ENCODE data around the gene TRAPPC2L. TPM values are rescaled to one million over a fixed set of nuclear protein-coding genes. Genes with fewer than 3 reads are reported as not detected.
A peak's percentile ranks its signal among the peaks of the same experiment; 100 is the strongest.

Gene TRAPPC2L
- total RNA-seq, 1 donor from 2014 or later: 26.5 TPM

DNA sequence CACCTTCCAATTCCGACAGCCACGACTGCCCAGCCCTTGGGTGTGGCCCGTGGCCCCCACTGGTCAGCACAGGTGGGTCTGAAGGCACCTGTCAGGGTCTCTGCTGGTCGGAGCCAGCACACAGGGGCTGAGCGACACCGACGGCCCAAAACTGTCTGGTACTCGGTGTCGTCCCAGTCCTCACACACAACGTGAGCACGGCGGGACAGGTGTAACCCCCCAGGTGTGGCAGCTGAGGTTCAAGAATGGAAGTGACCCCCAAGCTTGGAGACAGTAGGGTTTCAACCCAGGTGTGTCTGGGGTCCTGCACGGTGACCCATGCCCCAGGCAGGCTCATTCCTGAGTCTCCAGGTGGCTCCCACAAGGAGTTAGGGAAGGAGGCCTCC lies 1.2 kb upstream of the TRAPPC2L start:
- DNase-seq (ENCODE audit: low spot score in 2 of 2): no peak
- FAIRE-seq: no peak

DNA sequence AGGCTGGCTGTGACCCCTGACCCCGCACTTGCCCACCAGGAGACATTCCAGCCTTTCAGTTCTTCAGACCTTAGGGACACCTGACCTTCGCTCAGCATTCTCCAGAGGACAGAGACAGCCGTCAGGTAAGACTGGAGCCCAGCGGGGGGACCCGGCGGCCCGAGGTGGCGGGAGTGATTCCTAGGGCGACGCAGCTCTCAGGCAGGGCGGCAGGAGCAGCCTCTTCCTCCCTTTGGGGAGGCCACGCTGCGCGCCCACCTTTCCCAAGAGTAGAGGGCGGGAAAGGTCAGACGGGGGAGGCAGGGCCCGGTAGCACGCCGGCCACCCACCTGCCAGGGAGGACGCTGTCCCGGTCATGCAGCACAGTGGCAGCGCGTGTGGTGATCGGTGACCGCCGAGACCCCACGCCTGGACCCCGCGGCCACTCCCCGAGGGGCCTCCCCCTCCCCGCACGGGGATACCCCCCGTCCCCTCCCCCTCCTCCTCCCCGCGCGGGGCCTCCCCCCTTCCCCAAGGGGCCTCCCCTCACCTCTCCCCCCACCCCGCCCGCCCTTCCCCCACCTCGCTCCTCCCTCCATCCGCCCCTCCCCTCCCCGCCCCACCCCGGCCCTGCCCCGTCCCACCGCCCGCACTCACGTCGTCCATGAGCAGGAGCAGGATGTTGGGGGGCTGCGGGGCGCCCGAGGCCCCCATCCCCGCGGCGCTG lies 652 bp upstream of the TRAPPC2L start:
- no peak for FAIRE-seq

DNA sequence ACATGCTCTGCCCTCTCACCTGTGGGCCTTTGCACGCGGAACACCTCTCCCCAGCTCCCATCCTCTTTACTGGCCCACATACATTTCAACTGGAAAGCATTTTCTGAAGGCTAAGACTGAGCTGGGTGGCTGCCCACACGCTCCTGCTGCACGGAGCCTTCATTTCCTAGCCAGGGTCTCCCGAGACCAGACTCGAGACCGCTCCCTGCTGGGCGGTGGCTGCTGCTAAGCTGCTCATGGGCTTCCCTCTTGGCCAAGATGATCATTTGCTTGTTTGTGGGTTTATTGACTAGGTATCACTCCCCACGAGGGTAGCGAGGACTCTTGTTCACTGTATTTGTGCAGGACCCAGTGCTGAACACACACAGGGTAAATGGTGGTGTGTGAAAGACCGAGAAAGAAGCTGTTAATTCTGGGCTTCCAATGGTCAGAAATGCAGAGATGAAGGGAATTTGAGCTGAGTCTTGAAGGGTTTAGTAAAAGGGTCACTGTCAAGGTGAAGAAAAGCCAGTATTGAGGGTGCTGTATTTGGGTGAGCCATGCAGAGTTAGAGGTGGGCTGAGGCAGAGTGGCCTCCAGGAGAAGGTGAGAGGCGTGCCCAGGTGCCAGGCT lies 907 bp downstream of the TRAPPC2L start:
- FAIRE-seq (no peak), DNase-seq (ENCODE audit: low spot score in 2 of 2) (peak; percentile 79 to 84)

More for the DNA sequence above, 652 bp upstream of the TRAPPC2L start:
- DNase-seq (ENCODE audit: low spot score in 2 of 2): no peak

DNA sequence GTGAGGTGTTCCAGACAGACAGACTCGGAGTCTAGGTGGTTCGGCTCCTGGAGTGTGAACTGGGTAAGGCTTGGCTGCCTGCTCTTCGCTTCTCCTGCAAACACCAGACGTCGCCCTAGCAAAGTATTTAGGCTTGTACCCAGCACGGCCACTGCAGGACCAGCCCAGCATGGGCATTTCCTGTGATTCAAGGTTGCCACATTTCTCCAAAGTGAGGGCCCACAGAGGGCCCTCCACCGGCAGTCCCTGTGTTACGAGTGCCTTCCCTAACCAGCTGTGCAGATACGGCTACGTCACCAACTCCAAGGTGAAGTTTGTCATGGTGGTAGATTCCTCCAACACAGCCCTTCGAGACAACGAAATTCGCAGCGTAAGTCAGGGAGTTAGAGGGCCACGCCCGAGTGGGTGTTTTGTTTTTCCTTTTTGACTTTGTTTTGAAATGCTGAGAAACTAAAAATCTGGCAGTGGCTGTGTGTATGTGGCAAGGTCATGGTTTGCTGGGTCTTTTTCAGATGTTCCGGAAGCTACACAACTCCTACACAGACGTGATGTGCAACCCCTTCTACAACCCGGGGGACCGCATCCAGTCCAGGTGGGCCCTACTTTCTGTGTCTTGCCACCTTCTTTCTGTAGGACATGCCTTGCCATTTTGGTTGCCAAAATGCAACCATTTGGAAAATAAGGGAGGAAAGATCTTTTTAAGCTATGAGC lies 2.6 kb downstream of the TRAPPC2L start:
- no peak for FAIRE-seq

DNA sequence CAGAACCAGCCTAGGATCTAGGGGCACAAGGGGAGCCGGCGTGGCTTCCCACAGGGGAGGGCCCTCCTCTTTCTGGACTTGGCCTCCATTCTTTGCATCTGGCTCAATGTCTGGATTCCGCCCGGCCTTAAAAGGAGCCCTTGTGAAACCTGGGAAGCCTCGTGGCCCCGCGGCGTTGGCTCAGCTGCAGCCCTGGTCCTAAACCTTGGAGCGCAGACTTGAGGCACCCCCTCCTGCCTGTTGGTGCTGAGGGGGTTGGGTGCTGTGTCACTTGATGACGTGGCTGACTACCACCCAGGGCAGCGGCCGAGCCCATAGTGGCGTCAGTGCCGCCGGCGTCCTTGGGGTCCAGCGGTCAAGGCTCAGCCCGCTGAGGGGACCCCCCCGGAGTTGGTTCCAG lies 4.4 kb downstream of the TRAPPC2L start:
- DNase-seq (ENCODE audit: low spot score in 2 of 2): no peak
- FAIRE-seq: no peak

More for the DNA sequence above, 2.6 kb downstream of the TRAPPC2L start:
- no peak for DNase-seq (ENCODE audit: low spot score in 2 of 2)

DNA sequence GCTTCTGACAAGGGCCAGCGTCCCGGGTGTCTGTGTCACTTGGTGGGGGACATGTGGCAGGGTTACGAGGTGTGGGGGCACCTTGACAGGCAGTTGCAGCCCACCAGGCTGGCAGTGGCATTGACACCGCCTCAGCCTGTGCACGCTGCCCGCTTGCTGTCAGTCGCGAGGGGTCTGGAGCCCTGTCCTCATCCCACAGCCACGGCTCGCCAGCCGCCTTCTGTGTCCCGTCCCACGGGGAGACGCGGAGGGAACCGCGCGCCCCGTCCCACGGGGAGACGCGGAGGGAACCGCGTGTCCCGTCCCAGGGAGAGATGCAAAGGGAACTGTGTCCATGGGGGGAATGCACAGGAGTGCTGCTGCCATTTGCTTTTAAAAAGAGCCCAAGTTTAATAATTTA lies 6.0 kb downstream of the TRAPPC2L start:
- FAIRE-seq (no peak), DNase-seq (ENCODE audit: low spot score in 2 of 2) (no peak)

DNA sequence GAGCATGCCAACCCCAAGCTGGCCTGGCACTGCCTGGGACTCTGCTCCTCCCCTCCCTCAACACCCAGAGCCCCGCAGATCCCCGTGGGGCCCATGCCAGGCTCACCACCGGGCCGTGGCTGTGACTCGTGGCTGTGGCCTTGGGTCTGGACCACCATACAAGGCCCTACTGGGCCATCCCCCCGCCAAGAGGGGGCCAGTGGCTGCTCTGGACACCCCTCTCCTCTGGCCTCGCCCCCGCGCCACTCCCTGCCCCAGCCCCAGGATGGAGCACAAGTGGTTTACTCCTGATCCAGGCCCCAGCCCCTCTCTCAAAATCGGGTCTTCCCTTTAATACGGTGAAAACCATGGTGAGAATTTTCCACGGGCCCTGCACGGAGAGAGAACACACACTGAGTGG lies 6.5 kb downstream of the TRAPPC2L start:
- FAIRE-seq: no peak
- DNase-seq (ENCODE audit: low spot score in 2 of 2): no peak

DNA sequence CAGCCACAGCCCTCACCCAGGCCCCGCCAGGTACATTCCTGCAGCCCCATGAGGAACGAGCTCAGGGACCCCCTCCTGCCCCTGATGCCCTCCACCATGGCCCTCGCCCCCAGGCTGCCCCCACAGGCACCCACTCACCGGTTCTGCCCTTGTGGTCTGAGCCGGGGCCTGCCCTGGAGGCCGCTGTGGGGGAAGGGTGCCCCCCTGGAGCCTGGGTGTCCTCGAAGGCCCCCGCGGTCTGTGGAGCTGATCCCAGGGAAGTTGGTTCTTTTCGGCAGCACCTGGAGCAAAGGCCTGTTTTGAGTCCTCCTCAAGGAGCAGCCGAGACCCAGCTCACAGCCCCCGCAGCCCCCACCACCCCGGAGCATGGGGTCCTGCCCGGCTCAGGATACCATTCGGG lies 7.2 kb downstream of the TRAPPC2L start:
- DNase-seq (ENCODE audit: low spot score in 2 of 2) (no peak), FAIRE-seq (no peak)

DNA sequence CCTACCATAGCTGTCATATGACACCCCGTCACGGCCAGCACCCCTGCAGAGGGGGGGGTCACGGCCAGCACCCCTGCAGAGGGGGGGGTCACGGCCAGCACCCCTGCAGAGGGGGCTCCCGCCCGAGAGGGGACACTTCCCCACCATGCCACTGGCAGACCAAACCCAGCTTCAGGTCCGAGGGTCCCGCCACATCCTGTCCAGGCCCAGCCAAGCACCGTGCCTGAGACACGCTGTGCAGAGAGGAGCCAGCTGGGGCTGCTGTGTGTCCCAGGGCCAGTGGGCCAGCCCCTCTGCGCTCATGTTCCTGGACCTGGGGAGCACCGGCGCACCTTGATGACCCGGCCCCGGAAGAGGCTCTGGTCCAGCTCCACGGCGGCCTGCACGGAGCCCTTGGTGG lies 7.6 kb downstream of the TRAPPC2L start:
- FAIRE-seq: no peak
- DNase-seq (ENCODE audit: low spot score in 2 of 2): no peak

DNA sequence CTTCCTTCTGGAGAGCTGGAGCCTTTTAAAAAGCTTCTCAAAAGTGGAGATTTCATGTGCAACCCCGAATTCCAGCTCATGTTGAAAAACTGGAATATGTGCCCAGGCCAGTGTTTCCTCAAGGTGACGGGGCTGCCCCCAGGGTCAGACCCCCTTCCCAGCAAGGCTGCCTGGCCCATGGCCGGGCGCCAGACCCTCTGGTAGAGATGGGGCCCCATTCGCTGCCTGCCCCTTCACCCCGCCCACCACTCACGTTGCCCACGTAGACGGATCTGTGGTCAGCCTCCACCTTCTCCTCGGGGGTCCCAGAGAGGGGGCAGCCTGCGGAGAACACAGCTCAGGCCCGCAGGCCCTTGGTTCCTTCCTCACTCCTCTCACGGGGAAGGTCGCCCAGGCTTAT lies 8.4 kb downstream of the TRAPPC2L start:
- no peak for DNase-seq (ENCODE audit: low spot score in 2 of 2)

DNA sequence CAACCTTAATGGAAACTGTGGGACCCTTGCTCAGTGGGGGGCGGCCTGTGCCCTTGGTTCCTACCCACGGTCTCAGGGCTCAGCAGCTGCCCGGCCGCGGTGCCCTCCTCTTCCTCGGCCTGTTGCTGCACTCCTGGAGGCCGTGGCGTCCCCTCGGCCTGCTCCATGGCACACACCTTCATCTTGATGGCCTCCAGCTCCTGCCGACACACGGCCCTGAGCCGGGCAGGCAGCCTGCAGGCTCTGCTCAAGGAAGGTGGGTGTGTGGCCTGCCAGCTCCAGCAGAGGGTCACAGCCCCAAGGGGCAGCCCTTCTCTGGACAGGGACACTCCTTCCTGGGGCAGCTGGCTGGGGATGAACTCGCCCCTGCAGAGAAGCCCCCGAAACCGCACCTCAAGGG lies 8.8 kb downstream of the TRAPPC2L start:
- DNase-seq (ENCODE audit: low spot score in 2 of 2) (no peak), FAIRE-seq (no peak)

More for the DNA sequence above, 8.4 kb downstream of the TRAPPC2L start:
- FAIRE-seq: no peak

DNA sequence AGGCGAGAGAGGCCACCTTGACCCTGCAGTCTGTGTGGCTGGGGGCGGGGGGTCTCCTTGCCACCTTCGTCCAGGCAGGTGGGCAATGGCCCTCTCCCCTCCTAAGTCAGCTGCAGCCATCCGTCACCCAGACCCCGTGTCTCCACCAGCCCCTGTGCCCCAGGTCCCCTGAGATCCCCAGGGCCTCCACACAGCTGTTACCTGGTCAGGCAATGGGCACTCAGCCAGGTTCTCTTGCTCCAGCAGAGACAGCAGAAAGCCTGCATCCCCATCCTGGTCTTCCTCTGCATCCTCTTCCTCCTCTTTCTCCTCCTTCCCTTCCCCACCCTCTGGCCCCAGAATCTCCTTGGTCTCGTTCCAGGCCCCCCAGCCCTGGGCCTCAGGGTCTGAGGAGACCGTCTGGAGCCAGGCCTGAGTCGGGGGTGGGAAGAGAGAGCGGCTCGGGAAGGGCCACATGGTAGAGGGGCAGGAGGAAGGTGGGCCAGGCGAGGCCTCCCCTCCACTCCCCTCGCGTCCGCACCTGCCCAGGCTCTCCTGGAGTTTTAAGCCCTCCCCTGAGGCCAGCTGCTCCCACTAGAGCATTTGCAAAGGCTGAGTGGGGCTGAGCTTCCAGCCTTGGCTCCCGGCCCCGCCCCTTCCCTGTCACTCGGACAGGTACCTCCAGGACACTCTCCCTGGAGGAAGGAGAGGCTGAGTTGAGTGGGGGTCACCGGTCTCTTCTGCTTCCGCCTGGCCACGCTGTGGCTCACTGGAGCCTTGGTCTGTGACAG lies 9.4 kb downstream of the TRAPPC2L start, which contains the start of gene PABPN1L:
Gene PABPN1L, minus strand, starts transcription at position 510 of the 770 bp plus-strand sequence. Its CDS starts 54 bp downstream, at position 456.
- FAIRE-seq (no peak), DNase-seq (ENCODE audit: low spot score in 2 of 2) (no peak)

DNA sequence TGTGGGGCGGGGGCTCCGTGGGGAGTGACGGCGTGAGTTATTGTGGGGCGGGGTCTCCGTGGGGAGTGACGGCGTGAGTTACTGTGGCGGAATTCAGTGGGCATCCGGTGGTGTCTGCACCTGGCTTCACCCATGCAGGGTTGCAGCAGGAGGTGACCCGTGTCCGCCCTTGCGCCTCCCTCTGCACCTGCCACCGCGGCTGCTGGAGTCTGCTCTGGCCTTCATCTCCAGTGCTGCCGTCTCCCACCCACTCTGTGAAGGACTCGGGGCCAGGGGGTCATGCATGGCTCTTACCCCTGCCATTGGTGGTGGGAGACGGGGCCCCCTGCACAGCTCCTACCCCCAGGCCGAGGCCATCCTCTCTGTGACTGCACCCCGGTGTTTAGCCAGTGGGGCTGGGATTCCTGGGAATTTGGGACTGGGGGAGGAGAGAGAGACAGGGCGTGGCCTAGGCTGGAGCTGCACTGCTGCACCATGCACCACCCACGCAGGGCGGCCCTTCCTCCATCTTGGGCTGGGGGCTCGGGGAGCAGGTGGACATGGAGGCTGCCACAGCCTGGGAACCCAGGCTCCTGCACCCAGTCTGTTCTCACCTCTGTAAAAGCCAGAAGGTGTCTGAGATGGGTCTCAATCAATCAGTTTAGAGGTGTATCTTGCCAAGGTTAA lies 10.8 kb downstream of the TRAPPC2L start:
- DNase-seq (ENCODE audit: low spot score in 2 of 2) (no peak), FAIRE-seq (no peak)

DNA sequence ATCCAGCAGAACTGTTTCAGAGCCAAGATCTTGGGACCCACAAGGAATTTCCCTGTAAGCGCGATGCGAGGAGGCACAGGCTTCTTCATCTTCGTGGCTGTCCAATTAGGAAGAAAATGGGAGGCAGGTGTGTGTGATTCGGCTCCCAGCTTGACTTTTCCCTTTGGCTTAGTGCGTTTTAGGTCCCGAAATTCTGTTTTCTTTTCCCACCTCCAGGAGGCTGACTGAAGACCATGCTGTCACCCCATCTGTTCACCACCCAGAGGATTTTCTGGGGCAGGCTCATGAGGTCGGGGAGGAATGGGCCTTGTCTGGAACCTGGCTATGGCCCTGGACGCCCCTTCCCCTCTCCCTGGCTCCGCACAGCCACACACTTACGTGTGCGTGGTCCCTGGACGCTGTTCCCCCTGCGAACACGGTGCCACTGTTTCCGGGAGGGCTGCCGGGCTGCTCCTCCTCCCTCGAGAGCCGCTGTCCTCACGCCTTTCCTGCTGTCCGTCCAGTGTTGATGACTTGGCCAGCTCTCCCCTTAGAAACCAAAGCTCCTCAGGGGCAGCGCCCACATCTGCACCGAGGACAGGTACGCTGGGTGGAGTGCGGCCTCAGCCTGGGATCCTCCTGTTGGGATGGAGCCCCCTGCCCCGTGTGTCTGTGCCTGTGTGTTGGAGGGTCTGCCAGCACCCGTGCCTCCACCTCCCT lies 12.2 kb downstream of the TRAPPC2L start:
- no peak for FAIRE-seq
- DNase-seq (ENCODE audit: low spot score in 2 of 2): no peak

DNA sequence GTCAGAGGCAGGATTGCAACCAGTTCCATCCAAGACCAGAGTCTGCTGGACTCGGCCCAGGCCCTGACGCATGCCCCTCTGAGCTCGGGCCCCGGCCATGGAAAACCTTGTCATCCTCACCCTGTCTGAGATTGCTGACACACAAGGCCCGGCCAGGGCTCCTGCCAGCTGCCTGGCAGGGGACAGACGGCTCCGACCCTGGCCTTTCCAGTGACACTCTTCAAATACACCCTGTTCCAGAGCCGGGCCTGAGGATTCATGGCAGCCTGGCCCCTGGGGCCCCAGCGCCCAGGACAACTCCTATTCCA lies 12.7 kb downstream of the TRAPPC2L start:
- DNase-seq (ENCODE audit: low spot score in 2 of 2) (no peak), FAIRE-seq (no peak)

DNA sequence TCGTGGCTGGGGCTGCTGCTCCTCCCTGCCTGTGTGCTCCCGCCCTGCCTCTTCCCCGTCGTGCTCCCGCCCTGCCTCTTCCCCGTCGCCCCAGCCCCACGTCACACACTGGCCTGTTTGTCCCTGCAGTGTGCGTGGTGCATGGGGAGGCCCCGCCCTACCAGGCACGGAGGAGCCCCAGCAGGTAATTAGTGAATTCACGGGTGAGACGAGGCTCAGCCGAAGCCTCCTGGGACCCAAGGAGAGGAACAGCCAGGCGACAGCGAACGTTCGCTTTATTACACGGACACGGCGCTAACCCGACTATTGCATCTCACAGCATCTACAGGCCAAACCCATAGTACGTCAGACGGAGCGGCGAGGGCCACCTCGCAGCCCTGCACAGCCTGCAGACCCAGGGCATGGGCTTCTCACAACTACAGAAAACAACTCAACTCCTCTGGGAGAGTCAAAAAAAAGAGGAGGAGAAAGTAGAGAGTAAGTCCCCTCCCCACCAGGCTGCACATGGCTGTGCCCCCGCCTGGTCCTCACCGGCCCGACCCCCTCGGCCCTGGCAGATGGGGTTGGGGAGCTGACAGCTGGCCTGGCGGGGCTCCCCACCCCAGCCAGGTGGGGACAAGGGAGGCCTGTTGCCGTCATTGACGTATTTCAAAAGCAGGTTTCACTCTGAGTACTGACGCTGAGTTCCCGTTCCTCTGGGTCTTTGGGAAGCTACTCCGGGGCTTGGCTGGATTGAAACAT lies 13.9 kb downstream of the TRAPPC2L start:
- DNase-seq (ENCODE audit: low spot score in 2 of 2) (no peak), FAIRE-seq (no peak)

DNA sequence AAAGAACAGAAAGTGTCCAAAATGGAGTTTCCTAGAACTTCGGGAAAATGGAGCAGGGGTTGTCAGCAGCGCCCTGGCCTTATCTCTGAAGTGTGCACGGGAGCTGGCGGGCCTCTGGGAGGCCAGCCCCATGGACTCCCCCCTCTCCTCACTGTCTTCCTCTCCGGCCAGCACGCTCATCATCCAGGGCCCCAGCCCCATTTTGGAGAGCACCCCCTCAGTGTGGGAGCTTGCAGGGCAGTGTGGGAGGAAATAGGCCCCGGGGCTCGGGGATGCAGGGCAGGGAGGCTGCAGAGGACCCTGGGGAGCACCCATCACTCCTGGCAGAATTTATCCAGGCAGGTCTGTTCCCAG lies 14.4 kb downstream of the TRAPPC2L start:
- FAIRE-seq (no peak), DNase-seq (ENCODE audit: low spot score in 2 of 2) (no peak)

DNA sequence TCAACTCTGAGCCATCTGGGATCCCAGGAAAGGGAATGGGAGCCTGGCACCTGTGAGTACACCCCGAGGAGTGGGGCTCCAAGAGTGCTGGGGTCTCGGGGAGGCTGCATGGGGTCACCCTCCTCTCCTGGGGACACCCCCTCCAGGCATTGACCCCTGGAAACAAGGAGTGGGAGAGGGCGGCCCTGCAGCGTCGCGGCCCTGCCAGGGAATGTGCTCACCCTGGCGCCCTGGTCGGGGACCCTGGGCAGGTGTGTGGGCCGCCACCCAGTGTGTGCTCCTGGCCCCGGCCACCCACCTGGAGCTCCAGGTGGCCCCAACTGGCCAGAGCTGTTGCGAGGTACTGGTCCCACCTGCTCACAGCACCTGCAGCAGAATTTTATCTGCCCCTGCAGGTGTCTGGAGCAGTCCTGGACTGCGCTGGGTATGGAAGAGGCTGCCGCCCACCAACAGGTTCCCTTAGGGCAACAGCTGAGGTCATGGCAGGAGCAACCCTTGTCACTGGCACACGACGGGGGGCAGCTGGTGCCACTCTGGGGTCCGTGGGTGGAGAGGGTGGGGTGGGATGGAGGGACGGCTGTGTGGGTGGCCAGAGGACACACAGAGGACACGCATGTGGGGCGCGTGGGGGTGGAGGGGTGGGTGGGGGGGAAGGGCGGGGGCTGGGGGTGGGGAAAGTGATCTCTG lies 14.9 kb downstream of the TRAPPC2L start:
- FAIRE-seq (no peak), DNase-seq (ENCODE audit: low spot score in 2 of 2) (no peak)

Measured in frontal cortex (tissue), 4 donors.